GM12891 (cell line): ENCODE data around the gene BBC3.

Experiments used
- POLR2A ChIP-seq: IDR thresholded peaks from 2 replicates; pipeline ENCODE4 v1.6.1; 2011; ENCODE audit warnings: low read depth, low read length, control low read depth
- POLR2AphosphoS5 ChIP-seq: IDR thresholded peaks from 2 replicates; pipeline ENCODE4 v1.6.1; 2011; ENCODE audit warnings: low read depth, low read length, control low read depth

- no peak for TF ChIP-seq POLR2A
- TF ChIP-seq POLR2AphosphoS5 = no peak
Observed at GRCh38 chr19:47241919-47242577, 11.0 kb upstream of the BBC3 start.
